Measurements from ENCODE around the gene ZNF318. TPM values are rescaled to one million over a fixed set of nuclear protein-coding genes. Genes with fewer than 3 reads are reported as not detected.
A peak's percentile ranks its signal among the peaks of the same experiment; 100 is the strongest.
"Not testable (repeated sequence)": the region's sequence is repeated elsewhere in the genome, so short reads cannot be mapped to it uniquely, and the experiment has no call there.

The ZNF318 gene, protein sequence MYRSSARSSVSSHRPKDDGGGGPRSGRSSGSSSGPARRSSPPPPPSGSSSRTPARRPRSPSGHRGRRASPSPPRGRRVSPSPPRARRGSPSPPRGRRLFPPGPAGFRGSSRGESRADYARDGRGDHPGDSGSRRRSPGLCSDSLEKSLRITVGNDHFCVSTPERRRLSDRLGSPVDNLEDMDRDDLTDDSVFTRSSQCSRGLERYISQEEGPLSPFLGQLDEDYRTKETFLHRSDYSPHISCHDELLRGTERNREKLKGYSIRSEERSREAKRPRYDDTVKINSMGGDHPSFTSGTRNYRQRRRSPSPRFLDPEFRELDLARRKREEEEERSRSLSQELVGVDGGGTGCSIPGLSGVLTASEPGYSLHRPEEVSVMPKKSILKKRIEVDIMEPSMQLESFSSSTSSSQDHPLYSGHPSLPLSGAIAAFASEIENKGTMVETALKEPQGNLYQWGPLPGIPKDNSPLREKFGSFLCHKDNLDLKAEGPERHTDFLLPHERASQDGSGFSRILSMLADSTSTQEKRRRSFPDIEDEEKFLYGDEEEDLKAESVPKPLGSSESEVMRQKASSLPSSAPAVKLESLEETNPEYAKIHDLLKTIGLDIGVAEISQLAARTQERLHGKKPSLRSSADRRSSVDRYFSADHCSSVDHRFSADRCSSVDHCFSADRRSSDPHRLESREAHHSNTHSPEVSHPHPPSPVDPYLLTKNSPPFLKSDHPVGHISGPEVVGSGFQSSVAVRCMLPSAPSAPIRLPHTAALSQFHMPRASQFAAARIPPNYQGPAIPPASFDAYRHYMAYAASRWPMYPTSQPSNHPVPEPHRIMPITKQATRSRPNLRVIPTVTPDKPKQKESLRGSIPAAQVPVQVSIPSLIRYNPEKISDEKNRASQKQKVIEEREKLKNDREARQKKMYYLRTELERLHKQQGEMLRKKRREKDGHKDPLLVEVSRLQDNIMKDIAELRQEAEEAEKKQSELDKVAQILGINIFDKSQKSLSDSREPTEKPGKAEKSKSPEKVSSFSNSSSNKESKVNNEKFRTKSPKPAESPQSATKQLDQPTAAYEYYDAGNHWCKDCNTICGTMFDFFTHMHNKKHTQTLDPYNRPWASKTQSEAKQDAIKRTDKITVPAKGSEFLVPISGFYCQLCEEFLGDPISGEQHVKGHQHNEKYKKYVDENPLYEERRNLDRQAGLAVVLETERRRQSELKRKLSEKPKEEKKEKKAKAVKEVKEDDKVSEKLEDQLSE (N-terminal part only)
- total RNA-seq: 9.8 TPM

DNA sequence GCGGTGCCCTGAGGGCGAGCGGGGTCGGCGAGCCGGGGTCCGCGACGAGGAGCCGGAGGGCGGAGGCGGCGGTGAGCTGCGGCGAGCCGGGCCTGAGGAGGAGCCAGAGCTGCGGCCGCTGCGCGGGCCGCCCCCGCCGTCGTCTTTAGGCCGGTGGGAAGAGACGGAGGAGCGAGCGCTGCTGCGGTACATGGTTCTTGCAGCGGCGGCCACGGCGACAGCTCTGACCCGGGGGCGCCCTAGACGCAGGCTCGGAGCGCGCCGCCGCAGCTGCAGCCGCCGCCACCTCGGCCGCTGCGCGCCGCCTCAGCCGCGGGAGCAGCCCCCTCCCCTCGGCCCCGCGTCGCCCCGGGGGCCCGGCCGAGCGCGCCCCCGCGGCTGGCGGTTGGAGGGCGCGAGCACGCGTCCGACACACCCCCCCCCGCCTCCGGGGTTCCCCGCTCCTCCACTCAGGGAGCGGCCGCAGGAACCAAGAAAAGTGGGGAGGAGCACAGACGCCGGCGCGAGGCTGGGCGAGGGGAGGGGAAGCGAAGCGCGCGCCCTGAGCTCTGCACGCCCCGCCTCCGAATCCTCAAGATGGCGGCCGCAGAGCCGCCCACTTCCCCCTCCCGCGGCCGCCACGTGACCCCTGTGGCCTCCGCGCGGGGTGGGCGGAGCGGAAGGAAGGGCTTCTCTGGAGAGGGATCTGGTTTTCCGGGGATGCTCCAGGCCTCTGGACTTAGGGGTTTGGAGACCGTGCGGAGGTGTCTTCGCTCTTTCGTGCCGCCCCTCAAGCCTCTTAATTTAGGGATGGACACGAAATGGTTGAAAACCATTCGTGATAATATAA is at the start of gene ZNF318:
Gene ZNF318 (minus strand): TSS at position 474 of the 829 bp plus-strand sequence. CDS start 282 bp downstream, at position 192.
- no peak for FAIRE-seq
- peak; percentile 94 to 96 for DNase-seq (ENCODE audit: low spot score in 2 of 2)

DNA sequence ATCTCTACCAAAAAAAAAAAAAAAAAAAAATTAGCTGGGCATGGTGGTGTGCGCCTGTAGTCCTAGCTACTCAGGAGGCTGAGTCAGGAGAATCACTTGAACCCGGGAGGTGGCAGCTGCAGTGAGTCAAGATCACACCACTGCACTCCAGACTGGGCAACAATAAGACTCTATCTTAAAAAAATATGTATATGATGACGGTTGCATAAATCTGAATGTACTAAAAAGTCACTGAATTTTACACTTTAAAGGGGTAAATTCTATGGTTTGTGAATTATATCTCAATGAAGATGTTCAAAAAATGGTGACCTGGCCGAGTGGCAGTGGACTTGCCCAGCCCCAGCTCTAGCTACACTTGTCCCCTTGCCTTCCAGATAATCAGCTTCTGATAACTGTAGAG is 47.5 kb upstream of the ZNF318 start:
- DNase-seq (ENCODE audit: low spot score in 2 of 2): no peak
- FAIRE-seq: no peak

DNA sequence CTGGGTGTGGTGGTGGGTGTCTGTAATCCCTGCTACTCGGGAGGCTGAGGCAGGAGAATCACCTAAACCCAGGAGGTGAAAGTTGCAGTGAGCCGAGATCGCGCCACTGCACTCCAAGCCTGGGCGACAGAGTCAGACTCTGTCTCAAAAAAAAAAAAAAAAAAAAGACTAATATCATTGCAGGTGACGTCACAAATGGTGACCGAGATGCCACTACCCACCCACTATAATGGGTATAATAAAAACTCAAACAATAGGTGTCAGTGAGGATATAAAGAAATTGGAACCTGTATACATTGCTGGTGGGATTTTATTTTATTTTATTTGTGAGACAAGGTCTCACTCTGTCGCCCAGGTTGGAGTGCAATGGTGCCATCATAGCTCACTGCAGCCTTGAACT is 45.8 kb upstream of the ZNF318 start:
- not testable (repeated sequence) for DNase-seq (ENCODE audit: low spot score in 2 of 2); FAIRE-seq

DNA sequence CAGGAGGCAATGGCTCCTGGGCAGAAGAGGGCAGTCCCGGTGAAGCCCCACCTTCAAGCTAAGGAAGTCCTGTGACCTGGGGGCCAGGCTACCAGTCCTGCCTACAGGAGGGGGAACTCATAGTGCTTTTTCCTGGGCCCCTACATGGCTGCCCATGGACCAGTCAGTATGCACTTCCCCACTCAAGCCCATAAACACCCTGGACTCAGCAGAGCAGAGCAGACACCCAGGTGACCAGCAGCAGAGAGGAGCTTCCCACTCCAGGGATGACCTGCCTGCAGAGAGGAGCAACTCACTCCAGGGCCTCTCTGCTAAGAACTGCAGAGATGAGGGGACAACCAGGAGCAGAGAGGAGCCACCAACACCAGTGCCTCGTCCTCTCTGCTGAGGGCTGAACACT is 43.6 kb upstream of the ZNF318 start:
- no peak for DNase-seq (ENCODE audit: low spot score in 2 of 2)
- FAIRE-seq: no peak

DNA sequence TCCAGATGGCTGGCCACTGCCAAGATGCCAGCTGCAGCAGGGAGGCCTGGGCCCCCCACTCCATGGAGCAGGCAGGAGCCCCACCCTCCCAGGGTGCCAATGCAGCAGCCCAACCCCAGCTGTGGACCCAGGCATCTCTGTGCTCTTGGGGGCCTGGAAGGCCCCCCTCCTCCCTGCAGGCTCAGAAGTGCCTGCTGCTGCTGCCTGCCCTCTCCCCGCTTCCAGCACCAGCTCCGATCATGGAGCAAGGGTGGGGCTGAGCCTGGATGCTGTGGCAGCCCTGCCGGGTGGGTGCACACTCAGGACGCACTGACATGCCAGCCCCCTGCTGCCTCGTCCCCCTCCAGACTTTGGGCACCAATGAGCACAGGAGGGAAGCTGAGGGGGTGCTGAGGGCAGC is 43.1 kb upstream of the ZNF318 start:
- DNase-seq (ENCODE audit: low spot score in 2 of 2): no peak
- FAIRE-seq: no peak

DNA sequence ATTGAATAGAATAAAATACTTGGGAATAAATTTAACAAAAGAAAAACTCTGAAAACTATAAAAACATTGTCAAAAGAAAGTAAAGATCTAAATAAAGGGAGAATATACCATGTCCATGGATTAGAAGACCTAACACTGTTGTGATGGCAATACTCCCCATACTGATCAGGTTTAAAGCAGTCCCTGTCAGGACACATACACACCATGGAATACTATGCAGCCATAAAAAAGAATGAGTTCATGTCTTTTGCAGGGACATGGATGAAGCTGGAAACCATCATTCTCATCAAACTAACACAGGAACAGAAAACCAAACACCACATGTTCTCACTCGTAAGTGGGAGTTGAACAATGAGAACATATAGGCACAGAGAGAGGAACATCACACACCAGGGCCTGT is 41.3 kb upstream of the ZNF318 start:
- not testable (repeated sequence) for FAIRE-seq; DNase-seq (ENCODE audit: low spot score in 2 of 2)

DNA sequence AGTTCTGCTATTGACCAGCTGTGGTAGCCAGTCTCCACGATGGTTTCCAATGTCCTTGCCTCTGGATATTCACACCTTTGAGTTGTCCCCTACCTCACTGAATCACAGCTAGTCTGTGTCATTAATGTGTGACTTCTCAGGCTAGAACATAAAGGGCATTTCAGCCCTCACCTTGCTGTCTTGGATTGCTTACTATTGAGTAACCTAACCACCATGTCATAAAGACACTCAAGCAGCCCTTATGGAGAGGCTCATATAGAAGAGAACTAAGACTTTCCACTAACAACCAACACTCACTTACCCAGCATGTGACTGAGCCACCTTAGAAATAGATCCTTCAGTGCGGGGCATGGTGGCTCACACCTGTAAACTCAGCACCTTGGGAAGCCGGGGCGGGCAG is 38.8 kb upstream of the ZNF318 start:
- no peak for DNase-seq (ENCODE audit: low spot score in 2 of 2)
- FAIRE-seq: no peak

DNA sequence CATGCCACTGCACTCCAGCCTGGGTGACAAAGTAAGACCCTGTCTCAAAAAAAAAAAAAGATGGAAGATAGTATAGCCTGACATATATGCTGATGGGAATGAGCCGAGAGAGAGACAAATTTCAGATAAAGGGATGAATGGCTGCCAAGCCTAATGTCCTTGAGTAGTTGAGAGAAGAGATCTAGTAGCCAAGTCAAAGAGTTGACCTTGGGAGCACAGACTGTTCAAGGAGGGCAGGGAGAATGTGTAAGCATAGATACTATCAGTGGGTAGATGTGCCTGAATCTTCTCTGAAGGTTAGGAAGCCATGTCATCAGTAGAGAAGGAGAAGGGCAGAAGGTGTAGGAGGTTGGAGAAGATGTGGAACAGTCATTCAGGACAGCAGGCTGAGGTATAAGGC is 37.8 kb upstream of the ZNF318 start:
- DNase-seq (ENCODE audit: low spot score in 2 of 2): no peak
- no peak for FAIRE-seq

DNA sequence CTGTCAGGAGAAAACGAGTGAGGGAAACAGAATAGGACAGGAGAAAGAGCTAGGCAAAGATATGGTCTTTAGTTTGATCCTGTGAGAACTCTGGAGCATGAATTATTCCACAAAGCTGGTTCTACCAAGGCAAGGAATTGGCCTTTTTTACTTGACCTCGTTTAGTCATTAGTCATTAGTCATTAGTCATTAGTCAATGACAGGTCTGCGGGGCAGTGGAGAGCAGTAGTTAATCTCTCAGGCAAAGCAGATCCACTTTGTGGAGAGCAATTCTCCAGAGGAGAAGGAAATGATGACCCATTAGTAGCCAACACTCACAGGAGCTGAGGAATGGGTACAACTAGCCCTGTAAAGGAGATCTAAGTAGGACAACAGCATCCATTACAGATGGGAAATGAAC is 35.9 kb upstream of the ZNF318 start:
- FAIRE-seq: no peak
- DNase-seq (ENCODE audit: low spot score in 2 of 2): no peak

DNA sequence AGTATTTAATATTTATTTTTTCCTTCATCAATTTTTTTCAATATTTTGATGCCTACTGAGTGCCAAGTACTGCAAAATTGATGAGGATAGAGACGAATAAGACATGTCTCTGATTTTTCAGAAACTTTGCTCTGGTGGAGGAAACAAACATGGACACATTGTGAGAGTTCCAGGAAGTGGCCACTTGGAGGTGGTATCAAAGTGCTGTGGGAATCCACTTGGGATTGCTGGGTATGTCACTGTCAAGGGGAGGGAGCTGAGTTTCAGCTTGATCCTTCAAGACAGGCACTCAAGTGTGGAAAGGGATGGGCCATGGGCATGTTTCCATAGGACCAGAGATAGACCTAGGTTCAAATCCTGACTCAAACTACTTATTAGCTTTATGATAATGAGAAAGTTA is 33.4 kb upstream of the ZNF318 start:
- no peak for FAIRE-seq
- no peak for DNase-seq (ENCODE audit: low spot score in 2 of 2)

DNA sequence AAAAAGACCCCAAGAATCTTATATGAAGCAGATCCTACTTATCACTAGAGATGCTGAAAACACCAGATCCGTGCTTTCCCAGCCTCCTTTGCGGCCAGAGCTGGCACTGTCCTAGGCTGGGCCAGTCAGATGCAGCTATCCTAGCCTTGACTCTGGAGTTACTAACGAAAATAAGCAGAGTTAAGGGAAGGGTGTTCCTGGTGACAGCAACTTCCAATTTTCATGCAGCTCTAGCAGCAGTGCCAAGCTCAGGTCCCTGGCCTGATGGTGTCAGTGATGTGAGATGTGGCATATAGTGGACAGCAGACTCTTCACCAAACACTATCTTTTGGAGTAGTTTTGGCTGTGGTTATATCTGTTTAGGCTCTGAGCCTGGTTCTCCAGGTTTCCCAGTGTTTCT is 32.3 kb upstream of the ZNF318 start:
- DNase-seq (ENCODE audit: low spot score in 2 of 2) (no peak), FAIRE-seq (no peak)

DNA sequence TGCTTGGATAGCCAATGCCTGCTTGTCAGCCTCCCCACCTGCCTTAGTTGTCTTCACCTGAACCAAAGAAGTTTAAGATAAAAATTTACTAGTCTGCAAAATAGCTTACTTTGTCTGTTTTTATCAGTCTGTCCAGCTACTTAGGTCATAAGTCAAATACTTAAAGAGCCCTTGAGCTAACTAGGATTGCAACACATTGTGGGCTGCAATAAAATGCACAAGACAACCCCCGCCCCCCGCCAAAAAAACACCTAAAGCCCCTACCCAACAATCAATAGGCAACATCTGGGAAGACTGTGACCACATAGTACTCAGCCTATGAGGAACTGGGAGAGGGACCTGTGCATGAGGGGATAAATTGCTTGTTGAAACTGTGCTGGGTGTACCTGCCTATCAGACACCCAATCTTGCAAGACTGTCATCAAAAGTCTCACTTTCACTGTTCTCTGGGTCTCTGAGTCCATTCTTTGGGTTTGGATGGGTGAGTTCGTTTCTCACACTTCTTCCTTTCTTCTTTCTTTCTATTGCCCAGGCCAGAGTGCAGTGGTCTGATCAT is 30.6 kb upstream of the ZNF318 start:
- FAIRE-seq: no peak
- no peak for DNase-seq (ENCODE audit: low spot score in 2 of 2)

DNA sequence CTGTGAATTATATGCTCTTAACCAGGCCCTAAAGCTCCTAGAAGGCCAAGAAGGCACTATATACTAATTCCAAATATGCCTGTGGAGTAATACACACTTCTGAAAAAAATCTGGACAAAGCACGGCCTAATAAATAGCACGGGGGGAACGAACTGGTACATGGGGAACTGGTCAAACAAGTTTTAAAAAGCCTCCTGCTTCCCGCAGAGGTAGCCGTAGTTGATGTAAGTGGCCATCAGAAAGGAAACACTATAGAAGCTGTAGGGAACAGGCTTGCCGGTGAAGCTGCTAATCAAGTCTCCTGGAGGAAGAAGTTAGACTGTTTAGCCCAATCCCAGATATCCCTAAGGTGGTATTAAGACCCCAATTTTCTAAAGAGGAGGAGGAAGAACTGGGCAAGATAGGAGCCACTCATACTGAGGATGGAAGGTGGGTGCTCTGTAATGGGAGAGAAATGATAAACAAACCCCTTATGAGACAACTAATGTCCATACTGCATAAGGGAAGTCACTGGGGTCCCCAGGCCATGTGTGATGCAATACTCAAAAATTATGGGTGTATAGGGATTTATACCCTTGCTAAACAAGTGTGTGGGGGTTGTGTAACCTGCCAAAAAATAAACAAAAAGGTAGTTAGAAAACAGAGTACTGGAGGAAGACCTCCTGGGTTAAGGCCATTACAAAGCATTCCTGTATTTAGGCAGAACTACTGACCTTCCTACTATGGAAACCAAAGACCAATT is 27.1 kb upstream of the ZNF318 start:
- no peak for DNase-seq (ENCODE audit: low spot score in 2 of 2)
- FAIRE-seq: no peak

DNA sequence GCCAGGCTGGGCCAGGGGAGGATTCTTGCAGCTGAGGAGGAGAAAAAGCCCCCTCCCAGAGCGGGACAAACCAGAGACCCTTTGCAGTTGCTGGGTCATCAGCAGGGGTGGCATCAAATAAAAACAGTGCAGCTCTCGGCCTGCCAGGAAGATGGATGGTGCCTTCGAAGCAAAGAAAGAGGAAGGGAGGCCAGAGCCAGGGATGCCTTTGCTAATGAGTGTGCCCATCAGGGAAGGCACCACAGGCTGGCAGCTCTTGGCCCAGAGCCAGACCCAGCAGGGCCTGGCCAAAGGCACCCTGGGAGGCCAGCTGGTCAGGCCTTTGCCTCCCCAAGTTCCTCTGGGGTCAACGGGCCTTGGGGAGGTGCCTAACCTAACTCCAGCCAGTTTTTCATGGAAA is 26.3 kb upstream of the ZNF318 start:
- DNase-seq (ENCODE audit: low spot score in 2 of 2) (no peak), FAIRE-seq (no peak)

DNA sequence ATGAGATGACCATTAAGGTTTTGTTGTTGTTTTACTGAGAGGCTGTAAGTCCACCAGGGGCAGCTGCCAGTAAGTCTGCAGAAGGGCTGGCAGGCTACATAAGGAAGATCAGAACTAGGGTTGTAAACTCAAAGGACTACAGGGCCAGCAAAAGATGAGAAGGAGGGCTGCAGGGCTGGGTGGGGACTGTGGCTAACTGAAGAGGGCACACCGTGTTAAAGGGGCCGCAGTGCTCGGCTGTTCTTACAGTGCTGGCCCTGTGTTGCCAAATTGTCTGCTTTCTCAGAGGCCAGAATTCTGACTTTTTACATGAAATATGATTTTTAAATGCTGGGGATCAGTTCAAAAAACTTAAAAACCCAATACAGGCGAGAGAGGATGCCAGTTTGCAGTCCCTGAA is 25.5 kb upstream of the ZNF318 start:
- FAIRE-seq: no peak
- no peak for DNase-seq (ENCODE audit: low spot score in 2 of 2)

DNA sequence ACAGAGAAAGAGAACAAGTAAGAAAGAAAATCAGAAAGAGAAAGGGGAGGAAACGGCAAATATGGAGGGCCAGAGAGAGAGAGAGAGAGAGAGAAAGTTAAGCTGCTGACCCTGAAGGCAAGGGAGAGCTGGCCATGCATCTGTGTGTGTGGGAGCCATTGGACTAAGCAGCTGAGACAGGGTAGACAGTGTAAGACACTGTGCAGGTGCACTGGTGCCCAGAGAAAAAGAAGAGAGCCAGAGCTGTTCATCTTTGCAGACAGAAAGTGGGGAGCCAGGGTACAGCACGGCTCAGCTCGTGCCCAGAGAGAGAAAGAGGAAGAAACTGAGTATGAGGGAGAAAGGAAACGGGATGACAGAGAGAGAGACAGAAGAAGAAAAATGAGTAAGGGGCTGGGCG is 24.2 kb upstream of the ZNF318 start:
- DNase-seq (ENCODE audit: low spot score in 2 of 2): no peak

DNA sequence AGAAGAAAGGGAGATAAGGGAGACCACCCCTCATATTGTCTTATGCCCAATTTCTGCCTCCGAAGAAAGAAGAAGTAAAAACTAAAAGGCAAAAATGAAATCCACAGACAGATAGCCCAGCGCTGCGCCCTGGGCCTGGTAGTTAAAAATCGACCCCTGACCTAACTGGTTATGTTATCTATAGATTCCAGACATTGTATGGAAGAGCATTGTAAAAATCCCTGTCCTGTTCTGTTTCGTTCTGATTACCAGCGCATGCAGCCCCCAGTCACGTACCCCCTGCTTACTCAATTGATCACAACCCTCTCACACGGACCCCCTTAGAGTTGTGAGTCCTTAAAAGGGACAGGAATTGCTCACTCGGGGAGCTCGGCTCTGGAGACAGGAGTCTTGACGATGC is 23.7 kb upstream of the ZNF318 start:
- FAIRE-seq; DNase-seq (ENCODE audit: low spot score in 2 of 2): not testable (repeated sequence)

More for the DNA sequence above, 24.2 kb upstream of the ZNF318 start:
- no peak for FAIRE-seq

DNA sequence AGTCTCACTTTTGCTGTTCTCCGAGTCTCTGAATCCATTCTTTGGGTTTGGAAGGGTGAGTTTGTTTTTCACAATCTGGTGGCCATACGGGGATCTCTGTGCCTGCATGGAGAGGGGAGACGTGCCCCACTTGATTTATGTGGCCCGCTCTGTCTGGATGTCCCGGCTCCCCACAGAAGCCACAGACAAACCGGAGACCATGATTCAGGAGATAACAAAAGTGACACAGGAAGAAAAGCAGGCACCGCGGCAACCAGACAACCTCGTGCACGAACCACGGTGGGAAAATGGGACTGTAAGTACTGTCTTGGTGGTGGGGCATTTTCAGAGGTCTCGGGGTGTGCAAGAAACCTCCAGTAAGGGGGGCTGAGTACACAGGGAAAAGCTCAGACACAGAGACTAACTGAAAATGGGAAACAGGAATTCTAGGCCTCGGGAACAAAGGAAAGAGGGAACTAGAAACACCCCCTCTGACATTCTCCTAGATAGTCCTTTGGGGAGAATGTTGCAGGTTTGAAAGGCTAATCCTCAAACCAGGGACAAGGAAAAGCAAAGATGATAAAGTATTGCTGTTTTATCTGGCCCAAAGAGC is 22.1 kb upstream of the ZNF318 start:
- no peak for FAIRE-seq

More for the DNA sequence above, 22.1 kb upstream of the ZNF318 start:
- no peak for DNase-seq (ENCODE audit: low spot score in 2 of 2)

All from frontal cortex (tissue), 4 donors.